HG03139 (cell line): ENCODE measurements around the gene TECPR2.
"Not testable (repeated sequence)": the region's sequence is repeated elsewhere in the genome, so short reads cannot be mapped to it uniquely, and the experiment has no call there.

Experiments
- ATAC-seq: cut with Tn5 transposase; IDR thresholded peaks from one replicate; pipeline ENCODE4 v1.9.1; 2021; ENCODE audit not compliant: unreplicated experiment

Gene TECPR2

DNA sequence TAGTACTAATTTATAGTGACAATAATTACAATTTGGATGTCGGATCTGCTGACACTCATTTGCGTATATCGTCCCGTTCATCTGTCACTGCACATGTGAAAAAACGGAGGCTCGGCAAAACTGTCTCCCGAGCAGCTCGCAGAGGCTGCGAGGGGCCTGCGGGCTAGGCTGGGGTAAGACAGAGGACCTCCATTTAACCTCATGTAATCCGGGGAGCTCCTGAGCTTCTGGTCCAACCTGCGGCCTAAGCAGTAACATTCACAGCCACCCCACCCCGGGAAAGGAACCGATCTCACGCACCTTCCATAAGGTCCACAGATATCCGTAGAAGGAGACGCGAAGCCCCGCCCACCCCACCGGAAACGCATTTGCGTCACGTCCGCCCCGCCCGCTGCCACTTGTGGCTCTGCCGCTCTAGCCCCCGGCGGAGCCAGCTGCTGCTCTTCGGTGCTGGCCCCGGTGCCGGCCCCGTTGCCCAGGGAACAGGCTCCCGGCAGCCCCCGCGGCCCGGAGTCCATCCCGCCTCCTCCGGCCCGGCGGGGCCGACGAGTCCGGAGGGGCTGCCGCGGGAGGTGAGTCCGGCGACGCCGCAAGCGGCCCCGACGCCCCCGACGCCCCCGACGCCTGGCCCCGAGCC lies at the start of gene TECPR2, which contains the start of gene CINP:
TSS of gene TECPR2 (plus strand) at position 397 of the 637 bp plus-strand sequence. CDS start 13,781 bp downstream, outside the sequence.
TSS of gene CINP (minus strand) at position 346 of the 637 bp plus-strand sequence. CDS start at position 307, 39 bp downstream.
- ATAC-seq = peak; percentile 84

- peak; percentile 50 for ATAC-seq
These were observed 48.3 kb upstream of the TECPR2 start for GRCh38 chr14:102314242-102315011.

GRCh38 chr14:102315121-102315520 lies 47.6 kb upstream of the TECPR2 start:
- no peak for ATAC-seq

- ATAC-seq = no peak
These were observed 46.4 kb upstream of the TECPR2 start for GRCh38 chr14:102316338-102316742.

GRCh38 chr14:102316743-102317563 lies 45.8 kb upstream of the TECPR2 start:
- peak; percentile 60 for ATAC-seq

DNA sequence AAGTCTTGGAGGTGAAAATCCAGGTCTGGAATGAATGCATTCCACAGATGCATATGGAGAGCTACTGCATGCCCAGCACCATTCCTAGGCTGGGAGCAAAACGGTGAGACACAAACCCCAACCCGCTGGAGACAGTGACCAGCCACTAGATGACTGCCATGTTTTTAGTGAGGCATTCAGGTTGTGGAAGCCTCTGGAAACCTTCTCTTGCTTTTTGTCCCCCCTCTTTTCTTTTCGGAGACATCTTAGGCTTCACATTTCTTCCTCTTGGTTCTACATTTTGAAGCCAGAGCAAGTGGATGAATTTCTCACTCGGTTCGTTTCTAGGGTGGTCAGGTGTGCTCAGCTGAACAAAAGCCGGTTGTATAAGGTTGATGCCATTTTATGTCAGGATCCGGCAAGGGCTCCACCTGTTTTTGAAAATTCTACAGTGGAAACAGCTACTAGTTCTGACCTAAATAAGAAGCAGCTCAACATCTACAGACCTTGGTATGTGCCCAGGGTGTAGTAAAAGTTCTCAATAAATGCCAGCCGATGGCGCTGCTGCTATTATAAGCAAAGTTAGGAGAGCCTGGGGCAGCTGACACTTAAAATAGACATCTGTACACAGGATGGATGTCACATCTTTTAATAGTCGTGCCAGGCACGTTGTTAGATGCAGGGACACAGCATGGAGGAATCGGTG lies 45.0 kb upstream of the TECPR2 start:
- ATAC-seq = no peak

GRCh38 chr14:102318781-102319276 lies 43.9 kb upstream of the TECPR2 start:
- ATAC-seq = no peak

DNA sequence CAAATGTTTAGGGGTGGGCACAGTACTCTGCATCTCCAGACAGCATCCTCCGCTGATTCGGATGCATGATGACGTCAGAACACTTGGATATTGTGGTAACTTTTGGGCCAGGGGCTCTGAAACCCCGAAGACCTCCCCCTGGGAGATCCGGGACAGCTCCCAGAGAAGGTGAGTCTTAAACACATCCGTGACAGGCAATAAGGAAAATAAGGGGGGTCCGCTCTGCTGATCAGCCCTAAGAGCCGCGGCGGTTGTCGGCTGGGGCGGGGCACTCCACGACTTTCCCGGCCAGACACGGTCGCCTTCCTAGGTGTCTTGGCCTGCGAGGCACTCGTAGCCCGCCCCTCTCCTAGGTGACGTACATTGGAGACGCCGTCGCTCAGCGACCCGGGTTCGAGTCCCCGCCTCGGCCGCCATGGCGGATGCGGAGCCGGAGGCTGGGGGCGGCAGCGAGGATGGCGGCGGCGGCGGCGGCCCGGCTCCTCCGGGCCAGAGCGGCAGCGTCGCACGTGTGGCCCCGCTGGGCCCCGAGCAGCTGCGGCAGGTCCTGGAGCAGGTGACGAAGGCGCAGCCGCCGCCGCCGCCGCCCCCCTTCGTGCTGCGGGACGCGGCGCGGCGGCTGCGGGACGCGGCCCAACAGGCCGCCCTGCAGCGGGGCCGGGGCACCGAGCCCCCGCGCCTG lies 43.2 kb upstream of the TECPR2 start, which contains the start of gene ZNF839:
TSS of gene ZNF839 (plus strand) at position 396 of the 682 bp plus-strand sequence. CDS start at position 416, 20 bp downstream.
- peak; percentile 47 for ATAC-seq

DNA sequence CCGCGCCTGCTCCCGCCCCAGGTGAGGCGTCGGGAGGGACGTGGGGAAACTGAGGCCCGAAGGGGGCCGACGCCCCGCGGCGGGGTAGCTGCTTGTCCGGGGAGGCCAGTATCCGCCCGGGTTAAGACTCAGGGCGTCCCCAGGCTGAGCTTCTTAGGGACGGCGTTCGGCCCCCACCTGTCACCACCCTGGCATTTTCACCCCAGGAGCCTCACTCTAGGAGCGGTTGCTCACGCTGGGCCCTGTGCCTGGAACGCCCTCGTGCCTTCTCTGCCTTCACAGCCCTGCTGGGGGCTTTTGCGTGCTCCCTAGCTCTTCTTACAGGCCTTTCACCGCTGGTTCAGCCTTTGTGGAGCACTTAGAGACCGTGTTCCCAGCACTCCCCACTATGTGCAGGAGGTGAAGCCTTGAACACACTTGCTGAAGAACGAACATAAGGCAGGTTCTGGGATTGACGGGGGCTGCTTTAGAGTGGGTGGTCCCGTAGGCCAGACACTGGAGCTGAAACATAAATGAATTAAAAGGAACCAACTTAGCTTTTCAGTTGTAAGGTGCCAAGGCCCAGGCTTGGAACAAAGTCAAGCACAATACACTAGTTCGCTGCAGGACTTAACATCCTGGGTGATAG lies 42.6 kb upstream of the TECPR2 start:
- ATAC-seq = peak; percentile 15

DNA sequence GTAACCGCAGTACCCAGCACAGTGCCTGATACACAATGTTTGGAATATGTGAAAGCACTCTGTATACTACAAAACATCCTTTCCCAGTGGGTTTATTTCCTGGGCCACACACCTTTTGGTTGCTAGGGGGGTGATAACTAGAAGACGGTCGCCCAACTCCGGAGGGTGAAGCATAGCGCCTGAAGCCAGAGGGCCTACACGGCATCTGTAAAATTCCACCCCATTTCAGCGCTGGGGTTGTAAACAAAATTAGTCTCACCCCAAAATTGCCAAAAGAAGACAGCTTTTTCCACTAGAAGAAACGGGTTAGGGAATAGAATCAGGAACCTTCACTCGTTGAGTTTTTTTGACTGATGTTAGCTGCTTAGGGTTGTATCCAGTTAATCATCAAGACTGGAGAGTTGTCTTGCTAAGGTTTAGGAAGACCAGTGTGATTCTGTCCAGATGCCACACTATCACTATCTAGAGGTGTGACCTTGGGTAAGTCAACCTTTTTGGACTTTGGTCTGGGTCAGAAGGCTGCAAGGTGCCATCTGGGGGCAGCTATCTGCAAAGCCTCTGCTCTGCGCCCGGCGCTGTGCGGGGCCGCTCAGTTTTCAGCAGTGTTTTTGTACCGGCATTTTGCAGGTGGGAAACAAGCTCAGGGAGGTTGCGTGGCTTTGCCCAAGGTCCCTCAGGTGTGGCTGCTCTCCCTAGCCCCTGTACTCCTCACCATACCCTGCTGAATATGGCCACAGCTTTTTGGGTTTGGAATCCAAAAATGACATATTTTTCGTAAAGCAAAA lies 41.9 kb upstream of the TECPR2 start:
- no peak for ATAC-seq

DNA sequence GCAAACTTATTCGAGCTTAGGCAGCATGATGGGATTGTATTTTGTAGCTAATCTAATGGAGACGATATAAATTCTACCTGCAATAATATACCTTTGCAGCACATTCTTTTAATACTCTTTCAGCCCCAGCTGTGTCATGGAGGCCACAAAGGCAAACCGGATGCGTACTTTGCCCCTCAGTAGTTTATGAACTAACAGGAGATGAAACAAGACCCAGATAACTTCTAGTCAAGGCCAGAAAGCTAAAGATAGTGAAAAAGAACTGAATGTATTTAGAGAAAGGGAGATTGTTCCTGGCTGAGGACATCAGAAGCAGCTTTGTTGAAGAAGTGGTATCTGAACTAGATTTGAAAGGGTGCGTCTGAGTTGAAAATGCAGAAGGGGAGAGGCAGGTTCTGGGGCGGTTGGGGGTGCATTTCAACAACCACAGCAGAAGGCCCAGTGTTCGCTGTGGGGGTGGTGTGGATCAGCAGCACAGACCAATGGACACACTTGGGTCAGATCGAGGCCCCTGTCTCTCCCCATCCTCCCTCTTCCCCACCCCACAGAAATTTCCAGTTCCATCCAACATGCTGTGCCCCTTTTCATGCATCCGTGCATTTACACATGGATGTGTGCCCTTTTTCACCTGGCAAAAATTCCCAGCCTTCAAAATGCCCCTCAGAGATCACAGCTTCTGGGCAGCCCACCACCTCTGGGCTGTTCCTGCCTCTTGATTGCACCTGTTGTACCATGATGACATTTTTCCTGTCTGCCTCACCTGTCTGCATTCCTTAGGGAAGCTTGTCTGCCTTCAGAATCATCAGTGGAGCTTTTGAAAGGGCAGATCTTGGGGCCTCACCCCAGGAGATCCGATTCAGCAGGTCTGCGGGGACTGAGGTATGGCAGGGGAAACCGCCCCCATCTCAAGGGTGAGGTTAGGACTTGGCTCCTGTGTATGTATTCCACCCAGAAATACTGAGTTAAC lies 41.0 kb upstream of the TECPR2 start:
- ATAC-seq = no peak

DNA sequence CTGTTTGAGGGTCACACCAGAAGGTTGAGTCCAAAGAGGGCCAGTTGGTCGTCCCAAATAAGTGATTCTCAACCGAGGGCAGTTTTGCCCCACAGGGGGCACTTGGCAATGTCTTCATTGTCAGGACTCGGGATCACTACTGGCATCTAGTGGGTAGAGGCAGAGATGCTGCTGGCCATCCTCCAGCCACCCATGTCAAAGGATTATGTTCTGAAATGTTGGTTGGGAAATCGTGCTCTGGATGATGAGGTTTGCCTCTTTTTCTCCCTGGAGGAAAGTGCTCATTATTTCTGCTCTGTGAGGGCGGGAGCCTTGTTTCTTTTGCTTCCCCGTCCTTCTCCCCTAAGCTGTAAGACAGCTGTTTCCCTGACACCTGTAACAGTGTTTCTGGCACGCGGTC lies 39.6 kb upstream of the TECPR2 start:
- ATAC-seq = no peak

DNA sequence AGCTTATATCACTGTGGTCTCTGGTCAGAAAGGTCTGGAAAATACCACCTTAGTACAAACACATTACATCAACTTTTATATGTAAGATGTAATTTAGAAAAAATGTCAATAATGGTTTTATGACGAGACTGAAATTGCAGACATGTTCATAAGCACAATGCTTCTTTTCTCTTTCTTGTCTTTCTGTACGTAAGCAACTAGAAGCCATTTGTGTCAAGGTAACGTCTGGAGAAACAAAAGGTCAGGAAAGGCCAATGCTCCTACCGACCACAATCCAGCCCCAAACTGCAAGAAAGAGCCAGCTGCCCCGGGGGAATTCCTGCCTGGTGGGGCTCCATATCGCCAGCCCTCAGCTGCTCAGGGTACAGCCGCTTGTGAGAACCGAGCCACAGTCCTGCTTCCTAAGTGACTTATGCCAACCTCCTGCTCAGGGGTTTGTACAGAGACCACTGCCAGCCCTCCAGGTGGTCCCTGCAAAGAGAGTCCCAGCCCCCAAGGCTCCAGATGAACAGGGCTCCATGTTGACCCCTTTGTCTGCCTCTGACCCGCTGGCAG lies 36.9 kb upstream of the TECPR2 start:
- ATAC-seq = no peak

DNA sequence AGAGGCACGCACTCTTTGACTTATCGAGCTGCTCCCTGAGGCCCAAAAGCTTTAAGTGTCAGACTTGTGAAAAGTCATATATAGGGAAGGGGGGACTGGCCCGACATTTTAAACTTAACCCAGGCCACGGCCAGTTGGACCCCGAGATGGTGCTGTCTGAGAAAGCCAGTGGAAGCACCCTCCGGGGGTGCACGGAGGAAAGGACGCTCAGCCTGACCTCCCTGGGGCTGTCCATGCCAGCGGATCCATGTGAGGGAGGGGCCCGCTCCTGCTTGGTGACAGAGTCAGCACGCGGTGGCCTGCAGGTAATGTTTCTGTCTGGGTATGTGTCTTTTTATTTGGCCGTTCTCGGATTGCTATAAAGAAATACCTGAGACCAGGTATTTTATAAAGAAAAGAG lies 36.2 kb upstream of the TECPR2 start:
- ATAC-seq = no peak

DNA sequence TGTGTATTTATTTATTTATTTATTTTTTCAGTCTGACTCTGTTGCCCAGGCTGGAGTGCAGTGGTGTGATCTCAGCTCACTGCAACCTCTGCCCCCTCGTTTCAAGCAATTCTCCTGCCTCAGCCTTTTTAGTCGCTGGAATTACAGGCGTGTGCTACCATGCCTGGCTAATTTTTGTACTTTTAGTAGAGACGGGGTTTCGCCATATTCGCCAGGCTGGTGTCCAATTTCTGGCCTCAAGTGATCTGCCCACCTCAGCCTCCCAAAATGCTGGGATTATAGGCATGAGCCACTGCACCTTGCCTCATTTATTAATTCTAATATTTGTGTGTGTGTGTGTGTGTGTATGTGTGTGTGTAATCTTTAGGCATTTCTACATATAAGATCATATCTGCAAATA lies 33.4 kb upstream of the TECPR2 start:
- ATAC-seq = not testable (repeated sequence)

- ATAC-seq = no peak
These were observed 31.9 kb upstream of the TECPR2 start for GRCh38 chr14:102330806-102331205.

- no peak for ATAC-seq
These were observed 29.4 kb upstream of the TECPR2 start for GRCh38 chr14:102333390-102333789.
